Inflammatory macrophage treated with lipopolysaccharide for 1 hour (primary cell): Measurements from ENCODE around the gene CCDC27.

Experiments
- DNase-seq, 2 donors: peaks; one replicate each; pipeline ENCODE4 v3.0.0-alpha.2; 2020 to 2022

Gene CCDC27

GRCh38 chr1:3752400-3752945, at the start of gene CCDC27:
Gene CCDC27 (plus strand): TSS chr1:3752450. CDS start chr1:3752482, 32 bp downstream.
- no peak for DNase-seq

- DNase-seq, result no peak
These were observed 49.7 kb upstream of the CCDC27 start for GRCh38 chr1:3702528-3702927.

GRCh38 chr1:3702990-3703728, 49.1 kb upstream of the CCDC27 start:
- no peak for DNase-seq

DNA sequence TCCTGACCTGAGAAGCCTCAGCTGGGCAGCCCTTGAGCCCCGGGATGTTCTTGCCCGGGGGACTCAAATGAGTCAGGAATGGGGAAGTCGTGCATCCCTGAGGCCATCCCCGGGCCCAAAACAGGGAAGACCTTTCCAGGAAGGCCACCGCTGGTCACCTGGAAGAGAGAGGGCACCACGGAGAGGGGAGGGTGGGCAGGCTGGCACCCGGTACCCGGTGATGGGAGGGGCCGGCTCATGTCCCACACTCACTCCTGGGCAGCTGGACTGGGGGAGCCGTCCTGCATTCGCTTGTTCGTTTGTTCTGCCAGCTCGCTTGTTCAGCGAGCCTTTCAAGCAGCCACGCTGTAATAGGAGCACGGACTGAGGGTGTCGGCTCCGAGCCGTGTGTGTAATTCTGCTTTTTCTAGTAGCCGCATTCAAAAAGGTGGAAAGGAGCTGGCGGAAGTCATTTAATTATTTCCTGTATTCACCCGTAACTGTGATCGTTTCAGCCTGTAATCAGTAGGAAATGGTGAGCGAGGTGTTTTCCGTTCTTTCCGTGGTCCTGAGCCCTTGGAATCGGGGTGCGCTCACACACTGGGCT, 48.4 kb upstream of the CCDC27 start:
- no peak for DNase-seq

- DNase-seq, result no peak
These were observed 46.8 kb upstream of the CCDC27 start for GRCh38 chr1:3705341-3705950.

- DNase-seq, result no peak
These were observed 45.5 kb upstream of the CCDC27 start for GRCh38 chr1:3706651-3707297.

DNA sequence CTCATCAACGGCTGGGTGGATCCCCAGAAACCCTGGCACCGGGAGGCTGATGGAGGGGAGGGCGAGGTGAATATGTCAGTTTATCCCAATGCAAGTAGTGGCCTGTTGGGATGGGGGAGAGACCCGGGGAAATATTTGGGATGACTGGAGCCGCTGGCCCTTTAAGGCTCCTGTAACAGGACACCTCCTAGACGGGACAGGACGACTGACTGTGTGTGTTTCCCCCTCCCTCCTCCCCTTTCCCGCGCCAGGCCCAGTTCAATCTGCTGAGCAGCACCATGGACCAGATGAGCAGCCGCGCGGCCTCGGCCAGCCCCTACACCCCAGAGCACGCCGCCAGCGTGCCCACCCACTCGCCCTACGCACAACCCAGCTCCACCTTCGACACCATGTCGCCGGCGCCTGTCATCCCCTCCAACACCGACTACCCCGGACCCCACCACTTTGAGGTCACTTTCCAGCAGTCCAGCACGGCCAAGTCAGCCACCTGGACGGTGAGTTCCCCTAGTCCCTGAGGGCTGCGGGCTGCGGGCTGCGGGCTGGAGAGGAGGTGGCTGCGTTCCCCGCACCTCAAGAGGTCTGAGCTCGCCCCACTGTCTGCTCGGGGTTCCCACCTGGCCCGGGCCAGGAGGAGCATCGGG, 44.8 kb upstream of the CCDC27 start:
- no peak for DNase-seq

GRCh38 chr1:3707939-3708328, 44.3 kb upstream of the CCDC27 start:
- DNase-seq, result no peak

DNA sequence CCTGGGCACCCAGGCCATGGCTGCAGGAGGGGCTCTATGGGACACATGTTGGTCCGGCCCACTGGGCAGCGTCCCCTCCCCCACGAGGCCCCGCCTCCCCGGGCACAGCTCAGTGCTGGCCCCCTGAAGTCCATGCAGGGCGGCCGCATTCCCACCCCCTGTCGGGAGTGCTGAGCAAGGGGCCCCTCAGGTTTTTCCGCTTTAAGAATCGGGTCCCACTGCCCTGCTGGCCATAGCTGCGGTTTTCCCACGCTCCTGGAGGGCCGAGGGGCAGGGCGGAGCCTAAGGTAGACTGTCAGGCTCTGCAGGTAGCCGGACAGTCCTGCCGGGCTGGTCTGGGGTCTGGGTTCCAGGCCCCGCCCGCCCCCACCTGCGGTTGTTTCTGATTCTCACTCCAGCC, 43.5 kb upstream of the CCDC27 start:
- DNase-seq, result no peak

- DNase-seq, result no peak
These were observed 42.0 kb upstream of the CCDC27 start for GRCh38 chr1:3710251-3710650.

GRCh38 chr1:3711381-3711779, 40.9 kb upstream of the CCDC27 start:
- no peak for DNase-seq

- no peak for DNase-seq
These were observed 40.3 kb upstream of the CCDC27 start for GRCh38 chr1:3711780-3712451.

- DNase-seq, result no peak
These were observed 39.4 kb upstream of the CCDC27 start for GRCh38 chr1:3712573-3713535.

DNA sequence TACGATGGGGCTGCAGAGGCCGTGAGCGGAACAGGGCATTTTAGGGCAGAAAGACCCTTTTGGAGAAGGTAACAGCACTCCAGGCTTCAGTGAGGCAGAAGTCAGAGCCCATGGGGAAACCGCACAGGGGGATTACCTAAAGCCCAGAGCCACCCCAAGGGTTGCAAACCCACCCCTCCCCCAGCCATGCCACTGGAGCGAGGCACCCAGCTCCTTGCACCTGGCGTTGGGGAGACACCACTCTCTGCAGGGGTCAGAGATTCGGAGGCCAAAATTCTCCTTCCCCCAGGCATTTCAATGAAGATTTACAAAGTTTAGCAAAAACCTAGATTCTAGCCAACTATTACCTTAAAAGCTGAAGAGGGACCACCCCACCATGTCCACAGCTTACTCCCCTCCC, 38.4 kb upstream of the CCDC27 start:
- DNase-seq, result no peak

GRCh38 chr1:3714284-3714741, 37.9 kb upstream of the CCDC27 start:
- DNase-seq, result no peak

DNA sequence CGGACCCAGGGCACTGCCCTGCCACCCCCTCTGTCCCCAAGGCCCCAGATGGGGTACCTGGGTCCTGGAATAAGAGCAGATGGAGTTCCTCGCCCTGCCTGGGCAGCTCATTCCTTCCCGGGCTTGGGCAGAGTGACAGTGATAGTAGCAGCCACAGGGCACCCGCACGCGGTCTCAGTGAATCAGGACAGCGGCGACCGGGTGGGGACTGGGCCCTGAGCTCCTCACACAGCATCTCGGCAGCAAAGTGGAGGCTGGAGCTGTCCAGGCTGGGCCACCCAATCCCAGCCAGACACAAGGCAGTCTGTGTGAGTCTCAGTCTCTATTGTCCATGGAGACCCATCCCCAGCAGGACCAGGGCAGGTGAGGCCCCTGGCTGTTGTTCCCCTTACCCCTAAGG, 37.4 kb upstream of the CCDC27 start:
- no peak for DNase-seq

- no peak for DNase-seq
These were observed 35.9 kb upstream of the CCDC27 start for GRCh38 chr1:3716351-3716750.

DNA sequence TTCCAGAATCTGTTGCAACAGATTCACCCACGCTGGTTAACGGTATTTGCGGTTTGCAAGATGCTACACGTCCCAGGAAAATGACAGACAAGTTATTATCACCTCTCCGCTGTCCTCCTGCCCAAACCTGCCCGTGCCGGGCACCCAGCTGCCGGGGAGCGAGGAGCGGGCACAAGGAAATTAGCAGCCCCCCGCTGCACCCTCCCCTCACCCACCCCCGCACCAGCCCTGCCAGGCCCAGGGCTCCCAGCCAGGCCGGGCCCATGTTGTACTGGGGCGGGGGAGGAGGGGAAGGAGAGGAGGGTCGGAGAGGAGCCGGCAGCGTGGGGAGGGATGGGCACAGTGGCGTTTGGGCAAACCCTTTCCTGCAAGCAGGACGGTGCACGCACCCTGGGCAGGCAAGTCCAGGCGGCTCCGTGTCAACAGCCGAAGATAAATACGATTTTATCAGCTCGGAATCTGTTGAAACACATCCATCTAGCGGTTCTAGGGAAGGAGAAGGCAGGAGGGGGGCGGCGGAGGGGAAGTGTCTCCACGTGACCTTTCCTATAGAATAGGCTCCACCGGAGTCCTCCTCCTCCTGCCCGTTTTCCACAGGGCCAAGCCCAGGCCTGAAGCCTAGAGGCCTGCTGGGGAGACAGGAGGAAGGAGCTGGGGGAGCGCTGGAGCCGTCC, 35.1 kb upstream of the CCDC27 start:
- DNase-seq, result no peak

DNA sequence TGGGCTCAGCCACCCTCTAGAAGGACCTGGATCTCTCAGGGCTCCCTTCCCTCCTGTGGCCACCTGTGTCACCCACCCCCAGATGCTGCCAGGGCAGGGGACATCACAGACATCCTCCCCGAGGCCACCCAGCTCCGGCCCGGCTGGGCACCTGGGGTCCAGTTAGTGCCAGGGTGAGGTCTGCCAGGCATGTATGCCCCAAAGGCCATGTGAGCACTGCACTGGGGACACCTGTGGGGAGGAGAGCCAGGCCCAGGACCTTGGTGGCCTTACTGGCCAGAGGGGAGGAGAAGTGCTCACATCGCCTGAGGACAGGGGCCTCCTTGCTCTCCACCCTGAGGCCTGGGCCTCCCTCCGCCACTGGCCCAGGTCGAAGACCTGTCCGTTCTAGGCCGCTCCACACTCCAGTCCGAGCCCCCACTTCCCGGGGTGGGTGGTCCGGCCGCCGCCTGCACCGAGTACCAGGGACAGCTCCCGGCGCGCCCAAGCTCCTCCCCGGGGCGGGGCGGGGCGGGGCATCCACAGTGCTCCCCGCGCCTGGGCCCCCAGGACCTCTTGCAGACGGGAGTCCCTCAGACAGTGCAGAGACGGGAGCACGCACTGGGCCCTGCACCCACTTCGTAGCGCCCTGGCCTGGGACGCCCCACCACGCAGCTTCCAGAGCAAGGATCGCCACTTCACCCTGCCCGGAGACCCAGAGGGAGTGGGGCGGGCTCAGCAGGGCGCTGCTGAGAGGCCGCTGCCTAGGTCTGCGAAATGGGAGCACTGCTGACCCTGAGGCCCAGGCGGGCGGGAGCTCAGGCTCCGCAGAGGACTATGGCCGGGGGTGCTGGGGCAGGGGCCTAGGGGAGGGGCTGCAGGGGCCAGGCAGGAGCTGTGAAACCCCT, 34.3 kb upstream of the CCDC27 start:
- no peak for DNase-seq
